HEK293 (cell line): Measurements from ENCODE around the gene LLGL2.

Source experiments
- CTCF ChIA-PET: fragments of 350-600 bp; formaldehyde crosslinking; extraction: SDS; loops from one replicate; lab custom pipeline; 2021; ENCODE audit warnings: antibody characterized with exemption; lab: Yijun Ruan, JAX
- POLR2A ChIA-PET: fragments of 300-600 bp; formaldehyde crosslinking; extraction: SDS; loops from one replicate; lab custom pipeline; 2020; ENCODE audit warnings: antibody characterized with exemption, inconsistent platforms; lab: Yijun Ruan, JAX
- H3K27ac ChIP-seq: fragments of 200-500 bp; sonication (Bioruptor generic); 2 replicates; pipeline ENCODE4 v1.5.1; 2014; ENCODE audit warnings: low read depth, low read length, control low read depth, inconsistent platforms; ENCODE audit errors: extremely low read depth
- H3K36me3 ChIP-seq, 2 experiments: fragments of 200-500 bp in 1 of 2; sonication (Bioruptor generic) in 1 of 2; 1 replicate in 1 of 2; 2 replicates in 1 of 2; pipeline ENCODE4 v1.5.1; 2014 to 2017; ENCODE audit warnings: inconsistent platforms in 2 of 2, low read length in 2 of 2; ENCODE audit not compliant: control insufficient read depth in 2 of 2, insufficient read depth in 1 of 2
- H3K4me1 ChIP-seq: fragments of 200-500 bp; sonication (Bioruptor generic); 2 replicates; pipeline ENCODE4 v1.5.1; 2014; ENCODE audit warnings: mild to moderate bottlenecking, low read length, inconsistent platforms; ENCODE audit not compliant: control insufficient read depth, insufficient read depth
- H3K4me3 ChIP-seq: 2 replicates; pipeline ENCODE4 v1.5.1; 2011; ENCODE audit warnings: low read depth, mild to moderate bottlenecking, control low read depth, low read length, moderate library complexity
- H3K9me3 ChIP-seq: fragments of 200-500 bp; sonication (Bioruptor generic); 2 replicates; pipeline ENCODE4 v1.5.1; 2014; ENCODE audit warnings: low read depth, low read length, inconsistent platforms; ENCODE audit not compliant: control insufficient read depth, insufficient read depth
- BCL6B ChIP-seq: fragments of 450-650 bp; formaldehyde crosslinking; IDR thresholded peaks from 2 replicates; pipeline ENCODE4 v1.5.1; 2017; ENCODE audit warnings: missing biosample characterization, missing genetic modification characterization
- GFI1B ChIP-seq: fragments of 450-650 bp; formaldehyde crosslinking; IDR thresholded peaks from 2 replicates; pipeline ENCODE4 v1.5.1; 2016; ENCODE audit warnings: missing biosample characterization, missing genetic modification characterization
- GLI4 ChIP-seq: fragments of 450-650 bp; formaldehyde crosslinking; IDR thresholded peaks from 2 replicates; pipeline ENCODE4 v1.5.1; 2016; ENCODE audit warnings: missing biosample characterization, missing genetic modification characterization
- HOXD13 ChIP-seq: sonication (generic); formaldehyde crosslinking; IDR thresholded peaks from 2 replicates; pipeline ENCODE4 v1.8.0; 2022; ENCODE audit warnings: missing genetic modification reagents, borderline replicate concordance
- KLF10 ChIP-seq: fragments of 450-650 bp; IDR thresholded peaks from 2 replicates; pipeline ENCODE4 v1.5.1; 2018; ENCODE audit warnings: missing biosample characterization, mild to moderate bottlenecking, missing genetic modification characterization
- PRDM1 ChIP-seq: fragments of 450-650 bp; formaldehyde crosslinking; IDR thresholded peaks from 2 replicates; pipeline ENCODE4; 2016; ENCODE audit warnings: missing biosample characterization, missing genetic modification characterization
- PRDM4 ChIP-seq: fragments of 450-650 bp; formaldehyde crosslinking; IDR thresholded peaks from 2 replicates; pipeline ENCODE4 v1.5.1; 2017; ENCODE audit warnings: missing biosample characterization, missing genetic modification characterization
- ZBTB44 ChIP-seq: fragments of 450-650 bp; IDR thresholded peaks from 2 replicates; pipeline ENCODE4 v1.5.1; 2018; ENCODE audit warnings: missing biosample characterization, mild to moderate bottlenecking, missing genetic modification characterization
- ZBTB49 ChIP-seq: fragments of 450-650 bp; formaldehyde crosslinking; IDR thresholded peaks from 2 replicates; pipeline ENCODE4 v1.5.1; 2016; ENCODE audit warnings: missing biosample characterization, missing genetic modification characterization, low read depth
- ZFP37 ChIP-seq: fragments of 450-650 bp; formaldehyde crosslinking; IDR thresholded peaks from 2 replicates; pipeline ENCODE4 v1.5.1; 2016; ENCODE audit warnings: missing biosample characterization, missing genetic modification characterization
- ZNF133 ChIP-seq: fragments of 450-650 bp; formaldehyde crosslinking; IDR thresholded peaks from 2 replicates; pipeline ENCODE4 v1.5.1; 2016; ENCODE audit warnings: missing biosample characterization, missing genetic modification characterization
- ZNF157 ChIP-seq: fragments of 450-650 bp; formaldehyde crosslinking; IDR thresholded peaks from 2 replicates; pipeline ENCODE4 v1.5.1; 2016; ENCODE audit warnings: missing biosample characterization, missing genetic modification characterization
- ZNF248 ChIP-seq: fragments of 450-650 bp; formaldehyde crosslinking; IDR thresholded peaks from 2 replicates; pipeline ENCODE4 v1.5.1; 2017; ENCODE audit warnings: missing biosample characterization, missing genetic modification characterization
- ZNF280C ChIP-seq: fragments of 450-650 bp; formaldehyde crosslinking; IDR thresholded peaks from 2 replicates; pipeline ENCODE4 v1.5.1; 2016; ENCODE audit warnings: missing biosample characterization, missing genetic modification characterization
- ZNF280D ChIP-seq: fragments of 450-650 bp; formaldehyde crosslinking; IDR thresholded peaks from 2 replicates; pipeline ENCODE4 v1.5.1; 2016; ENCODE audit warnings: missing biosample characterization, missing genetic modification characterization
- ZNF302 ChIP-seq: fragments of 450-650 bp; formaldehyde crosslinking; IDR thresholded peaks from 2 replicates; pipeline ENCODE4 v1.5.1; 2016; ENCODE audit warnings: missing biosample characterization, missing genetic modification characterization, low read depth
- ZNF580 ChIP-seq: fragments of 450-650 bp; formaldehyde crosslinking; IDR thresholded peaks from 2 replicates; pipeline ENCODE4 v1.5.1; 2016; ENCODE audit warnings: missing biosample characterization, missing genetic modification characterization
- ZNF621 ChIP-seq: fragments of 450-650 bp; formaldehyde crosslinking; IDR thresholded peaks from 2 replicates; pipeline ENCODE4 v1.5.1; 2017; ENCODE audit warnings: missing biosample characterization, missing genetic modification characterization
- ZNF624 ChIP-seq: fragments of 450-650 bp; formaldehyde crosslinking; IDR thresholded peaks from 2 replicates; pipeline ENCODE4 v1.5.1; 2017; ENCODE audit warnings: missing biosample characterization, missing genetic modification characterization
- ZNF639 ChIP-seq: fragments of 450-650 bp; formaldehyde crosslinking; IDR thresholded peaks from 2 replicates; pipeline ENCODE4 v1.5.1; 2016; ENCODE audit warnings: missing biosample characterization, missing genetic modification characterization
- ZNF701 ChIP-seq: fragments of 450-650 bp; formaldehyde crosslinking; IDR thresholded peaks from 2 replicates; pipeline ENCODE4 v1.5.1; 2016; ENCODE audit warnings: missing biosample characterization, missing genetic modification characterization
- ZNF843 ChIP-seq: fragments of 450-650 bp; formaldehyde crosslinking; IDR thresholded peaks from 2 replicates; pipeline ENCODE4 v1.5.1; 2016; ENCODE audit warnings: missing biosample characterization, missing genetic modification characterization

LLGL2 gene

GRCh38 chr17:75570772-75571171, 45.3 kb downstream of the LLGL2 start (continued):
- TF ChIP-seq ZNF639 = no peak
- no peak for TF ChIP-seq ZFP37
- TF ChIP-seq ZBTB49 (tag by site-specific recombination) = no peak
- TF ChIP-seq ZNF248 = no peak
- TF ChIP-seq ZNF133 (tag by site-specific recombination) = no peak
- TF ChIP-seq KLF10 (tag by site-specific recombination) = no peak
- no peak for TF ChIP-seq ZNF843 (tag by site-specific recombination)

GRCh38 chr17:75571197-75571884, 45.8 kb downstream of the LLGL2 start:
- Histone ChIP-seq H3K9me3 (no peaks in the 10 kb centered on the region), H3K27ac (no peak overlapping the region), H3K36me3 (peaks cover 0 to 3% of the 10 kb centered on the region in 2 experiments; a peak in 1 of 3 replicates), H3K4me3 (no peak overlapping the region), H3K4me1 (no peaks in the 10 kb centered on the region)
- ChIA-PET POLR2A (no interaction called here), CTCF (interaction anchor here (0.6 kb wide), 1 partner anchor 177 kb away, joined by 3 read pairs; no protein-coding TSS in a partner anchor)
- TF ChIP-seq ZNF624 (tag by site-specific recombination) = no peak
- no peak for TF ChIP-seq ZNF701 (tag by site-specific recombination)
- TF ChIP-seq ZNF157 (tag by site-specific recombination) = no peak
- TF ChIP-seq GLI4 (tag by site-specific recombination) = no peak
- no peak for TF ChIP-seq BCL6B (tag by site-specific recombination)
- no peak for TF ChIP-seq ZNF280C (tag by site-specific recombination)
- TF ChIP-seq PRDM1 (tag by site-specific recombination) = no peak
- no peak for TF ChIP-seq HOXD13 (CRISPR knock-in tag)
- TF ChIP-seq ZBTB44 = no peak
- no peak for TF ChIP-seq ZNF580 (tag by site-specific recombination)
- no peak for TF ChIP-seq GFI1B (tag by site-specific recombination)
- no peak for TF ChIP-seq ZNF280D (tag by site-specific recombination)
- no peak for TF ChIP-seq ZNF302 (tag by site-specific recombination)
- TF ChIP-seq PRDM4 (tag by site-specific recombination) = no peak
- no peak for TF ChIP-seq ZNF621 (tag by site-specific recombination)
